ENCODE measurements around the gene RBBP4.
"Not testable (repeated sequence)": the region's sequence is repeated elsewhere in the genome, so short reads cannot be mapped to it uniquely, and the experiment has no call there.

RBBP4 gene

DNA sequence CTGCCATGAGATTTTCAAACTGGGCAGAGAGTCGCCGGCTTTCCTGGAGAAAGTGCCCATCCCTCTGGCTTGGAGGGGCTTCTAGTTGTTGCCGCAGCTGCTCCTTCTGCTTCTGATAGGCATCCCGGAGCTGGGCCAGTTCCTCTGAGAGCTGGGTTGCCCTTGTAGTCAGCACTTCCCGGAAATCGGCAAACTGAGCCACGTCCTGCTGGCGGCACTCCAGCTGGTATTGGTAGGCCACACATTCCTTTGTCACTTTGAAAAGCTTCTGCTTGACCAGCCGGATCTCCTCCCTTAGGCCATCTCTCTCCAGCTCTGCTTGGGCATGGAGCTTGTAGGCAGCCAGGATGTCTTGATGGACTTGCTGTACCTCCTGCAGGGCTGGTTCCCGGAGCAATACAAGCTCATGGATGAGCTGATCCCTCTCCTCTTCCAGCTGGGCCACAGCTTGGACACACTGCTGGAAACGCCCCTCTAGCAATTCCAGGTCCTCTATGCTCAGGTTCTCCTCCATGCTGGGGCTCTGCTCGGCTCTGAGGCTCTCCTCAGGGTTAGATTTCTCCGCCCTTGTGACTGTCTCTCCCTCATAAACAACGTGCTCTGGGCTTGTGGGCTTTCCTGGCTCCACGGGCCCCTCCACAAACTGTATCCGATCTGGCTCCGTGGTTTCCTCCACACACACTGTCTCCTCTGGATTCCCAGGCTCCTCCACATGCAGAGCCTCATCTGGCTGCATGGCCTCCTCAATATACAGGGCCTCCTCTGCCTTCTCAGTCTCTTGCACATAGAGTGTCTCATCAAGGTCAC is 44.3 kb downstream of the RBBP4 start:
- DNase-seq = no peak

DNA sequence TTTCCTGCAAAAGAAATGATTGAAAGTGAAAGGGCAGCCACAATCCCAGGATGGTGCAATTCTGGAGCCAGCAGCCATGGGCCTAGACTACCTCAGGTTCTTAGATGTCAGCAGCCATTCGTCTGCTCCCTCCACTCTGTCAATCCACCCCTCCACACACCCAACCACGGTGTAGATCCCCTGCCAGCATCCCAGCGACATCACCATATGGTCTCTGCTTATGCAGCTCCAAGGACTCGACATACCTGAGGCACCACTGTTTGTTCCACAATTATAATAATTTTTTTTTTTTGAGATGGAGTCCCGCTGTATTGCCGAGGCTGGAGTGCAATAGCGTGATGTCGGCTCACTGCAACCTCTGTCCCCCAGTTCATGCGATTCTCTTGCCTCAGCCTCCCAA is 45.0 kb downstream of the RBBP4 start:
- no peak for DNase-seq

DNA sequence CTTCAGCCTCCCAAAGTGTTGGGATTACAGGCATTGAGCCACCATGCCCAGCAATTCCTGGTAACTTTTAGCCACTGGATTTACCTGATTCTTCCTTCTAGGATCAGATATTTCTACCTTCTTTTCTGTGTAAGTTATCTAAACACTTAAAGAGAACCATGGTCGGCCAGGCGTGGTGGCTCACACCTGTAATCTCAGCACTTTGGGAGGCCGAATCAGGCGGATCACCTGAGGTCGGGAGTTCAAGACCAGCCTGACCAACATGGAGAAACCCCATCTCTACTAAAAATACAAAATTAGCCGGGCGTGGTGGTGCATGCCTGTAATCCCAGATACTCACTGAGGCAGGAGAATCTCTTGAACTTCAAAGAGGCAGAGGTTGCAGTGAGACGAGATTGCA is 46.0 kb downstream of the RBBP4 start:
- not testable (repeated sequence) for DNase-seq

DNA sequence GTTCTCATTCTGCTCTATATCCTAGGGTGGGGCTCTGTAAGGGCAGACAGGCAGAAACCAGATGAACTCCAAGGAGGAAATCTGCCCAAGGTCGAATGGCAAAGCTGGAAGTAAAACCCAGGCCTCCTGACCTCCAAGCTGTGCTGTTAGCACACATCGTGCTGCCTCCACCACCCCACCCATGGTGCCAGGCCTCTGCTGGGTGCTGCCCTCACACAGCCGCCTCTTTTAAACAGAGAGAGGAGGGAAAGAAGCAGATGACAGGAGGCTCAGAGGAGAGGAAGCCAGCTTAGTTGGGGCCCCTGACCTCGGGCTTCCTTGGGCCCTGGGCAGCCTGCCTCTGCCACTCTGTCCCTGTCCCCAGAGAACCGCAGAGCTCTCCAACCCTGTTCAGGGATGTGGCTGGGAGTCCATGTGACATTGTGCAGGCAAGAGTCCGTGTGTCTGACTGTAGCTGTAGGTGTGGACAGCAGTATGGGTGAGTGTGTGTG is 50.5 kb downstream of the RBBP4 start:
- no peak for DNase-seq

DNA sequence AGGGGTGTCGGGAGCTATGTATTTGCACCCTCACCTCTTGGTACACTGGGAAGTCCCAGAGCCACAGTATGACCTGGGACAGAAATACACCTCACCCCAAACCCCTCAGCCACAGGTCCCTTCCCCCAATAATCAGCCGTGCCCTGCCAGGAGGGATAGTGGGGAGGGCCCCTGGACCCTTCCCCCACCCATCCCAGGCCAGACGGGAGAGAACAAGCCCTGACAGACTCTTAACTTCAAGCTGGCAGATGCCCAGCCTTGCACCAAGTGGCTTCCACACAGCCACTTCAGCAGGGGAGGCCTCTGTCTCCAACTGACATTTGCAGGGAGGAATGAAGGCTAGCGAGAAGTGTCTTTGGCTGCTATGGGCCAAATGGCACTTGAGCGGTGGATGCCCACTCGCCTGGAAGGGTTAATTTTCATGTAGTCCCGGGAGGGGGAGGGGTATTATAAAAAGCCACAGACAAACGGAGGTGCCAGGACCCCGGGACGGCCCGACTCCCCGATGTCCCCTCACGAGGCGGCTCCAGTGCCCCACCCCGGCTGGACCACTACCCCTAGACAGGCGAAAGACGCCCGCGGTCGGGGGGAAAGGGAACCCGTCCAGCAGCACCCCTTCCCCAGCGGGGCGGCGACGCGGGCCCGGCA is 51.1 kb downstream of the RBBP4 start:
- peak; percentile 70 for DNase-seq

DNA sequence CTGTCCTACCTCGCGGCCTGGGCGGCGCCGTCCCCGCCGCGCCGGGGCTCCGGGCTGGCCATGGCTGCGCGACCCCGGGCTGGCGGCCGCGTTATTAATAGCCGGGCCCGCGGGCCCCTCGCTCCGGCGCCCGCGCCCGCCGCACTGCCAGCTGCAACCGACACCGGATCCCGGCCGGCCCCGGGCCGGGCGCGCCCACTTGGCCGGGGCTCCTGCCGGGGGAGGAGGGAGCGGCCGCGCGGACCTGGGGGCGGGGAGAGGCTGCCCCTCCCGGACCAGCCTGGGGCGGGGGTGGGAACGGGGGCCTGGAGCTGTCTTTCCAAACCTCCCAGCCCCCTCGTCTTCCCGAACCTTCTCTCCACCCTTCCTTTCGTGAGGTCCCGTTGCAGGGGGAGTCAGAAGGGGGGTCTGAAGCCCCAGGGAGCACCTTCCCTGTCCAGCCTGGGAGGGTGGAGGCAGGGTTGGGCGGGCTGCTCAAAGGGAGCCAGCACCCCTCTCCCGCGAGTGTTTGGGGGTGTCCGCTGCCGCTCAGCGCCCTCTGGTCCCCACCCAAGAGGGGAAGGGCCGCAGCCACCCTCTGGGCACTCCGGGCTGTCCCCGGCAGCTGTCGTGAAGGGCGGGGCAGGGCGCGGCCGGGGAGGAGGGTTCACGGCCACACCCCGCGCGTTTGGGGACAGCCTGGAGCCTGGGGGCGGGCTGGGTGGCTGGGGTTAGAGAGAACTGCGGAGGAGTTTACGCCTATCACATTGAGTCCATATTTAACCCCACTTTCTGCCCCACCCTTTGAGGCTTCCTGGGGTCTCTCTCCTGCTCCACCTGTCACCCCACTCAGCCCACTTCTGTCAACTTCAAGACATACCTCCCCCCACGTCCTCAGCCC is 51.8 kb downstream of the RBBP4 start, which contains the start of gene SYNC:
Gene SYNC (minus strand): TSS at position 172 of the 880 bp plus-strand sequence. CDS start 110 bp downstream, at position 62.
- DNase-seq = no peak

DNA sequence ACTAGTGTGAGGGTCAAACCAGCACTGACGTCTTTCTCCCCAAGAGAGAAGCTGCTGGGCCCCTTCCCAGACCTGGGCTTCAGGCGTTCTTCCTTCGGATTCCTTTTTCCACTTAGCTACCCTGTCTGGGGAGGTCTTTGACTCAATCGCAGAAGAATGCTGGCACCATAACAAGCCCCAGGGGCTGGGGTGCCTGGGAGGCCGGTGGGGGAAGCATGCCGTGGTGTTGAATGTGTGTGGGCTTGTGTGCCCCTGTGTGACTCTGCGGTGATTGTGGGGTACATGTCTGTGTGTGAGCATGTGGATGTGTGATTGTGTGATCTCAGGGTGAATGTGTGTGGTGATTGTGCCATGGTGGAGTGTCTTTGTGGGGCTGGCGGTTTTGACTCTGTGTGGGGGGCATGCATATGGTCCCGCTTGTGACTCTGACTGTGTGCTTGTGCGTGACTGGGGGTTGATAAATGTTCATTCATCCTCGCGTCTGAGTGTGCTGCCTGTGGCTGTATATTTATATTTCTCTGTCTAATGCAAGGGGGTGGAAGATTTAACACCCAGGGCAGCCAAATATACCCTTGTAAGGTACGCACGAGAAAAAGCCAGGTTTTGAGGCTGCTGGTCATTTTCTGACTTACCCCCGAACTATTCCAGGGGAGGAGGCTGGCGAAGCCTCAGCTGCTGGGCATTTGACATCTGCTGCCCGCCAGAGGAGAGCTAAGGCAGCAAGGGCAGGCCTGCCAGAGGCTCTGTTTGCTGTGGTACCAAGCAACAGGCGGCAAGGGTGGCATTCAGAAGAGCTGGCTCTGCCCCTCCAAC is 52.7 kb downstream of the RBBP4 start:
- no peak for DNase-seq

DNA sequence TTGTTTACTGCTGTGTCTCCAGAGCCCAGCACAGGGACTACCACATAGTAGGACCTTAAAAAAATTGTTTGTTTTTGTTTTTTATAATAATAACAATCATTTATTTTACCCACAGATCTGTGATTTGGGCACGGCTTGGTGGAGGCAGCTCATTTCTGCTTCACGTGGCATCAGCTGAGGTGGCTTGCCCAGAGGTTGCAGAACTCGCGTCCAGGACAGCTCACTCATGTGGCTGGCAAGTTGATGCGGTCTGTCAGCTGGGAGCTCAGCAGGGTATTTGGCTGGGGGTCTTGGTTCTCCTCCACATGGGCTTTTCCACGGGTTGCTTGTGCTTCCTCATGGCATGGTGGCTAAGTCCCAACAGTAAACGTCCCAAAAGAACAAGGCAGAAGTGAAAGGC is 54.5 kb downstream of the RBBP4 start:
- no peak for DNase-seq

DNA sequence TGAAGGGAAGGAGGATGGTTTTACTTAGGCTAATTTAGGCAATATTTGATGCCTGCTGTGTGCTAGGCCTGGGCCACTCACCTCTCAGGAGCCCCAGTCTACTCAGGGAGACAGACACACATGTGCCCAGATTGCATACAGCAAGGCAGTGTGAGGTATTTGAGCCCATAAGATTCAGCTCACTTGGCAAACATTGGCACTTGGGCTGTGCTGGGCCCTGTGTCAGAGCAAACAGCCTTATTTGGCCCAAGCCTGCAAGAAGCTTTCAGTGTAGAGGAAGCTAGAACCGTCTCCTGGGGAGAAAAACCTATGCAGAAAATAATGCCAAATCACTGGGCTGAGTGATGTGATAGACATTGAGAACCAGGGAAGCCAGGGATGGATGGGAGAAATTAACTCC is 55.5 kb downstream of the RBBP4 start:
- DNase-seq = no peak

DNA sequence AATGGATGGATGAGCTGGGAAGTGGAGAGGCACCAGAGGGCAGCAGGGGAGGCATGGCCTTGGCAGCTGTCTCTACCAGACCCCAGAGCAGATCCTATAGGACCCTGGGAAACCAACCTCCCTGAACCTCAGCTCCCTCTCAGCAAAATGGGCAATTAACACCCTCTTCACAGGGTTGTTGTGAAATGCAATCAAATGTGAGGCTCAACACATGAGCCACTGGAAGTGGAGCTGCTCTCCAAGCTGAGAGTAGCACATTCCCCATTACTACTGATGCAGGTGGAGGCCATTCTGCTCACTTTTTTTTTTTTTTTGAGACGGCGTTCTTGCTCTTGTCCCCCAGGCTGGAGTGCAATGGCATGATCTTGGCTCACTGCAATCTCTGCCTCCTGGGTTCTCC is 58.1 kb downstream of the RBBP4 start:
- DNase-seq = peak; percentile 36

DNA sequence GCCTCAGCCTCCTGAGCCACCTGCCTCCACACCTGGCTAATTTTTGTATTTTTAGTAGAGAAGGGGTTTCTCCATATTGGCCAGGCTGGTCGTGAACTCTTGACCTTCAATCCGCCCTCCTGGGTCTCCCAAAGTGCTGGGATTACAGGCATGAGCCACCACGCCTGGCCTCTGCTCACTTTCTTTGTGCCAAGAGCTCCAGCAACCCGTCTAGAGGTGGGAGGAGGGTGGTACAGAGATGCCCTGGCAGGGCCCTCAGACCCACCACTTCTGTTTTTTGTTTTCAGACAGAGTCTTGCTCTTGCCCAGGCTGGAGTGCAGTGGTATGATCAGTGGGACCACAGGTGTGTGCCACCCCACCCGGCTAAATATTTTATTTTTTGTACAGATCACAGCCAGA is 58.5 kb downstream of the RBBP4 start:
- no peak for DNase-seq

DNA sequence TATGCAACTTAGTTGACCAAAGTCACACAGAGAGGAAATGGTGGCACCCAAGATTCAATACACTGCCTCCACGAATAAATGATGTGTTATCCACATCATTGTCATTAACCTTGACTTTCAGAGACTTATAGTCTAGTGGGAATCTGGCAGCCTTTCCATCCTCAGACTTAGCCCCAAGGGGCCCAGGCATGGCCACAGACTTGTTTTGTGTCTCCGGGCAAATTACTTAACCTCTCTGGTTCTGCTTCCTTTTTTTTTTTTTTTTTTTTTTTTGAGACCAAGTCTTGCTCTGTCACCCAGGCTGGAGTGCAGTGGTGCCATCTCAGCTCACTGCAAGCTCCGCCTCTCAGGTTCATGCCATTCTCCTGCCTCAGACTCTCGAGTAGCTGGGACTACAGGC is 60.2 kb downstream of the RBBP4 start:
- DNase-seq = not testable (repeated sequence)

DNA sequence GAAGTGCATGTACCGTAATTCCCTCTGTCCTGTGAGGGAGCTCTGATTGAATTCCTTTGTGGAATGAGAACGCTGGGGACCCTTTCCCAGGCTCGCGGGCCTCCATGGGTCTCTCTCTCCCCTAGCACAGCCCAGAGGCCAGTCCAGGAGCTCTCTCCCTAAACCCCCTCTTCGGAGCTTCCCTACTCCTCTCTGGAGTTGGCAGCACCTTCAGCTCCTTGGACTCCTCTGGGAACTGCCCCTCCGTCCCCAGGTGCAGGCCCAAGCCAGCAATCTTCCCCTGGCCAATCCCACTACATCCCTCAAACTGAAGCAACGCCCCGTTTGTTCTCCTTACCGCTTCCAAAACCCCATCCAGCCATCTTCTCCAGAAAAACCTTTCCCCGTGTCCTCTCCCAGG is 62.1 kb downstream of the RBBP4 start:
- DNase-seq = no peak

DNA sequence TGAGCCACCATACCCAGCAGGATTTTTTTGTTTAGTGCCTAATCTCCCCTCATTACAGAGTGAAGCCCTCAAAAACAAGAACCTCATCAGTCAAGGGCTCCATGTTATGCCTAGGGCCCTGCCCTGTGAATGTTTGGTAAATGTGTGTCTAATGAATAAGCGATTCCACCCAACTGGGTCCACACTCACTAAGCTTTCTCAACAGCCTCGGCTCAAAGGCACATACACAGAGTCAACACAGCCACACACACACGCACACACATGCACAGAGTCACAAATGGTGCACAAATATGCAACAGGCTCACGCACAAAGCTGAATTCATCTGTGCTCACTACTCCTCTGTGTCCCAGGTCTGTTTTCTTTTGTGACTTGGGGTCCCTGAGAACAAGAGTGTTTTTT is 63.3 kb downstream of the RBBP4 start:
- DNase-seq = no peak

DNA sequence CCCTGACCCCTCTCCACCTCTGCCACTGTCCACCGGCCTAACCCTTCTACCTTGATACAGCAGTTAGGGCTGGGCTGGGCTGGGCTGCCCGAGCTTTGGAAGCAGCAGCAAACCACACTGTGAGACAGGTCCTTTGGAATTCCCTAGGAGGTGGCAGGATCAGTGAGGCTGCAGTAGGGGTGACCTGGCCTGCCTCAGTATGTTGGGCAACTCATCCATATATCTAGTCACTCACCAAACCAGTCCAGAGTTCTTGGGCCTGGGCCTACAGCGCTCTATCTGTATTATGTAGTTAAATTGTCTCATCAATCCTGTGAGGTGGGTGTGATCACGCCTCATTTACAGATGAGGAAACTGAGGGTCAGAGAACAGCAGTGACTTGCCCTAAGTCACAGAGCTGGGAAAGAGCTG is 64.9 kb downstream of the RBBP4 start:
- no peak for DNase-seq

DNA sequence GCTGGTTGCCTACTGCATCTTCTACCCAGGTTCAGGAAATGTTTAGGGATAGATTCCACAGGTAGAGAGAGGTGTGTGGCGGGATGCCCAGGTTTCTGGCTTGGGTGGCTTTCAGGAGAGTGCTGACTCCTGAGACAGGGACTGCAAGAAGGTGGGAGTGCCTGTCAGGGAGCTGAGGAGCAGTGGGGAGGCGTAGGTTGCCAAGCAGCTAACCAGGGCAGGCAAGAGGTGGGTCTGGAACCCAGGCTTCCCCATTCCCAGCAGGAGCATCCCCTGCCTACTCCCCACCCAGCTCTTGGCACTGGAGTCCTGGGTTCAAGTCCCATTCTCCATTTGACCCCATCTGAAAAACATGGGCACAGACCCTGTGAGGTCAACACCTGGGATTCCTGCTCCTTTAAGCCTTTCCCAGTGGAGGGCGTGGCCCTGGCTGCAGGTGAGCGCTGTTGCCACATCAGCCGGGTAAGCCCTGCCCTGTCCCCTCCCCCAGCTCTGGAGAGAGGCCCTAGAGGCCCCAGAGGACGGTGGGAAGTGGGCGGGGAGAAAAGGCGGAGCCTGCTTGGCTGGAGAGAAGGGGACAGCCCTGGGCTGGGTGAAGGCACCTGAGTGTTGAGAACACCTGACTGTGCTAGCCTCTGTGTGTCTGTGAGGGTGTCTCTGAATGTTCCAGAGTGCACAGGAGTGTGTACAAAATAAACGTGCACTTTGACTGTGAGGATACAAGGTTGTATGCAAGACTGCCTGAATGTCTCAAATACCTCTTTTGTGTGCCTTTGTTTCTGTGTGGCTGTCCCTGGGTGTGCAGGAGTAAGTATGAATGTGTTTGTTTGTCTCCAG is 65.5 kb downstream of the RBBP4 start:
- DNase-seq = peak; percentile 96

DNA sequence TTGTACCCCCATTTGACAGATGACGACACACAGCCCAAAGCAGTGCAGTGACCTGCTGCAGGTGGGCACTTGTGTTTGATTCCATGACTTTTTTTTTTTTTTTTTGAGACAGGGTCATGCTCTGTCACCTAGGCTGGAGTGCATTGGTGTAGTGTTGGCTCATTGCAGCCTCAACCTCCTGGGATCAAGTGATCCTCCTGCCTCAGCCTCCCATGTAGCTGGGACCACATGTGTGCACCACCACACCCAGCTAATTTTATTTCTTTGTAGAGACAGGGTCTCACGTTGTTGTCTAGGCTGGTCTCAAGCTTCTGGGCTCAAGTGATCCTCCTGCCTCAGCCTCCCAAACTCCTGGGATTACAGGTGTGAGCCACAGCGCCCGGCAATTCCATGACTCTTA is 66.5 kb downstream of the RBBP4 start:
- no peak for DNase-seq

DNA sequence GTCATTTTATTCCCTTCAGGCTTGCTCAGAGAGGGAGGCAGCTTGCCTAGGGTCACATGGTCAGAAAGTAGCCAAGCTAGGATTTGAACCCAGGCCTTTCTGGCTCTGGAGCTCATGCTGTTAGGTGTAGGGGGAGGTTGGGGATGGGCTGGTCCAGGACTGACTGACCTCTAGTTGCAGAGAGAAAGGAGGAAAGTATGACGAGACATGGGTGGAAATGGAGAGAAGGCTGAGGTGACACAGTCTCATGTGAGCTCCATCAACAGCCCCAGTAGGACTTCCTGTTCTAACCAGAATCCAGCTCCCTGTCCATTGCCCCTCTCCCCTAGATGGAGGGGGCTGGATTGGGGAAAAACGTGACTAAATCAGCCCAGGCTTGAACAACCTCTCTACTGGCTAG is 67.0 kb downstream of the RBBP4 start:
- no peak for DNase-seq

DNA sequence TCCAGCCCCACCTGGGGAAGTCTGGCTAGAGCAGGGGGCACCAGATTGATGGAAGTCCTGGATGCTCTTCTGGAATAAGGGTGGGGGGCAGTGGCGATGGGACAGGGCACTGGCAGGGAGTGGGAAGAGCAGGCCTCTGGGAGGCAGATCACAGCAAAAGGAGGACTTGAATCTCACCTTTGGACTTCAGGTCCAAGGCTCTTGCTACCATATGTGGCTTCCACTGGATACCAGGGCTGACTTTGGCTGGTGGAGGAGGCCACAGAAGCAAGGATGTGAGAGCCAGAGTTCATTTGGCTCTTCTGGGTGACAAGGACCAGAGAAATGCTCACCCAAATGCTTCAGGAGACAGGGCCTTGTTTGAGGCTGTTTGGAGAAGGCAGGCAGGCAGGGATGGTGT is 67.5 kb downstream of the RBBP4 start:
- no peak for DNase-seq

DNA sequence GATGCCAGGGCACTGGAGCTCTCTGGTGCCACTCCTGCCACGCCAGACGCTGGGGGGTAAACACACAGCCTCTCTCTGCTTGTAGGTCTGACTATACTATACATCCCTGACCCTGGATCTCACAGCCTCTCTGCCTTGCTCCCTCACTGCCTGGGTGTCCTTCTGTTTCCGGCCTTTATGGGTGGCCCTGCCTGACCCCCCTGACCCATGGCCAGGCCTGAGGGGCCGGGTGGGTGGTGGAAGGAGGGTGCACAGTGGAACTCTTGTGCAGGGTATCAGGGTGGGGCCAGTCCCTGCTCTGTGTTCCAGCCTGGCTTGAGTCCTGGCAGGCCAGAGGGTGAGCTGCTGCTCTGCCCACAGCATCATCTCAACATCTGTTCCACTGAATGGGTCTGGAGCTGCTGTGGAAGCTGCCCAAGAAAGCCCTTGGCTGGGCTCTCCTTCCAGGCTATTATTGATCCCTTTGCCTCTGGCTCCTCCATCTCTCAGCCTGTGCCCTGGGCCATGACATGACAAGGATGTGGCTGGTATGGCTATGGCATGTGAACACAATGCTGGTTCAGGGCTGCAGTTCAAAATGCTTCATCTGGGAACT is 68.8 kb downstream of the RBBP4 start:
- DNase-seq = no peak

All from DMS79 treated with DMSO at 0.1 percent for 48 hours (cell line).